ENCODE data around the gene CACNA1S. TPM values are rescaled to one million over a fixed set of nuclear protein-coding genes. Genes with fewer than 3 reads are reported as not detected.
A peak's percentile ranks its signal among the peaks of the same experiment; 100 is the strongest.

CACNA1S gene
- total and polyA plus RNA-seq, 12 donors = under 0.01 to 0.09 (median 0.05) TPM; not detected in 7

DNA sequence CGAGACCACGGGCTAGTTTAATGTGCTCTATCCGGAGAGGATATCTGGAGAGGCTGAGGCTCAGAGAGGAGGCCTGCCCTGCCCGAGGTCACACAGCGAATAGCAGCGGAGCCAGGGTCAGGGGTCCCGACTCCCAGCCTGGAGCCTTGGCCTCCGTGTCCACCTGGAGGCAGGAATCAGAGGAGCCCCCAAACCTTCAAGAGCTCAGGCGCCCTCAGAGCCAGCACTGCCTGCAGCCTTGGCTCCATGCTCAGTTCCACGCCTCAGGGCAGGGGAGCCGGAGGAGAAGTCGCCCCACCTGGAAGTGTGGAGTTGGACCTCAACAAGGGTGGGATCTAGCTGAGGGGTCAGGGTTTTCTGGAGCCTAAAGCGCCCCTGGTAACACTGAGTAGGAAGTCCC is 16.7 kb upstream of the CACNA1S start:
- H3K4me3 ChIP-seq = no peak overlapping the region
- no peak for ATAC-seq
- H3K36me3 ChIP-seq = peaks cover 0 to 2% (median 0%) of the 10 kb centered on the region in 9 donors
- H3K4me1 ChIP-seq = no peaks in the 10 kb centered on the region
- no peak for DNase-seq
- TF ChIP-seq CTCF (IDR thresholded peaks at IDR 0.05) = no peak
- H3K27ac ChIP-seq = no peak overlapping the region
- H3K9me3 ChIP-seq = no peaks in the 10 kb centered on the region
- H3K27me3 ChIP-seq = peaks cover 0 to 13% (median 4%) of the 10 kb centered on the region in 7 donors
- 96% methylated on average over 13 of the region's 13 CpGs for WGBS, 2 donors
- intact Hi-C loops (cut with DNase I) = no loop called here

DNA sequence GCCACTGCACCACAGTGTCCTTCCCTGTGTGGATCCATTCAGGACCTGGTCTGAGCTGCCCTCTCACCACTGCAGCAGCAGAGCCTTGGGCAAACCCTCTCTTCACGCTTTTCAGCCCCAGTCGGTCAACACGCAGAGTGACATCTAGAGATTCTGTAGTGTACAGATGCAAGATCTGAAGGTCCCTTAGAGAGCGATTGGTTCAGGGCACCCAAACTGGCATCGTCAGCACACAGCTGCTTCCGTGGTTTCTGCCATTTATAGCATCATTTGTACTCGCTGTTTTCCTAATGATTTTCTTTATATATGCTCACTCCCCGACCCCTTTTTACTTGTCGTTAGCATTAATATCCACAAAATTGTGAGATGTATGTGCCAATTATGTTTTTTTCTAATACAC is 16.2 kb upstream of the CACNA1S start:
- Histone ChIP-seq H3K27me3 (peaks cover 0 to 17% (median 4%) of the 10 kb centered on the region in 7 donors), H3K4me3 (no peak overlapping the region), H3K9me3 (no peaks in the 10 kb centered on the region), H3K27ac (no peak overlapping the region), H3K36me3 (no peaks in the 10 kb centered on the region), H3K4me1 (no peaks in the 10 kb centered on the region)
- intact Hi-C loops (cut with DNase I) = no loop called here
- TF ChIP-seq CTCF (IDR thresholded peaks at IDR 0.05) = no peak
- DNase-seq (no peak), ATAC-seq (no peak)
- WGBS, 2 donors = 94 to 96% methylated on average over 9 of the region's 9 CpGs

GRCh38 chr1:201127755-201128455 is 15.7 kb upstream of the CACNA1S start:
- intact Hi-C loops (cut with DNase I) = no loop called here
- H3K4me3 ChIP-seq = no peak overlapping the region
- TF ChIP-seq CTCF (IDR thresholded peaks at IDR 0.05) = no peak
- no peak for DNase-seq
- no peak overlapping the region for H3K27ac ChIP-seq
- no peaks in the 10 kb centered on the region for H3K9me3 ChIP-seq
- ATAC-seq = peak in 1 of 8 donors; percentile 56
- H3K36me3 ChIP-seq = no peaks in the 10 kb centered on the region
- H3K27me3 ChIP-seq = peaks cover 0 to 22% (median 9%) of the 10 kb centered on the region in 7 donors
- H3K4me1 ChIP-seq = no peaks in the 10 kb centered on the region
- WGBS, 2 donors = 86 to 91% methylated on average over 17 of the region's 17 CpGs

DNA sequence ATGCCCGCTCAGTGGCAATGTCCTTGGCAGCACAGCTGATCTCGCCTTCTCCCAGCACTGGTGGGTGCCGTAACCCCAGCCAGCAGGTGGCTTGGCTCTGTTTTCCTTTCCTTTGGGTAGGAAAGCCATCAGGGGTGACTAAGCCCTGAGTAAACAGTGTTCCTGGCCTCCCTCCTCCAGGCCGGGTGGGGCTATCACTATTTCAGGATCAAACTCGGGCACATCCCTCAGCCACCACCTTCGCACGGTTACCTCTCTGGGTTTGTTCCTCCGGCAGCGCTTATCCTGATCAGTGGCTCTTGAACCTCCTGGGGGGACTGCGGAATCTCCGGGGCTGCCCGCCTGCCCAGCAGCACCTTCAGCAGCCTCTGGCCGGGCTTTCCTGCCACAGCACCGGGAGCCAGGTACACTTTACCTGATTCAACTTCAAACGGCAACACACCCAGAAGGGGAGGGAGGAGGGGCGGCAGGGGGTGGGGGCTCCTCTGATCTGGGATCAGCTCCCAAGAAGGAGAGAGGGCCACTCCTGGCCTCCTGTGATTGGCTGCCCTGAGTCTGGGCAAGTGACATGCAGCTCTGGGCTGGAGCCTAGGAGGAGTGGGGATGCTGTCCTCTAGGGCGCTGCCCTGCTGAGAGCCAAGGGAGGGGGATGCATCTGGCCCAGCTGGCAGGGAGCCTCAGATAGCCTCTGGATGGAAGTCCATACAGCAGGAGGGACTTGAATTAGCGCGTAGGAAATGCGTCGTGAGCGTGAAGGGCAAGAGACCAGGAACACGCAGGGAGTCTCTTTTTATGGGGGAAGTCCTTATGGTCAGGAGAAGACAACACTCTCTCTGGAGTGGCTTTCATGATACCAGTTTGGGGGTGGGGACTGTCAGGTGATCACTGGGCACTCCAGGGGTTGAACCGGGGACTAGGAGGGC is 14.9 kb upstream of the CACNA1S start, which contains the start of gene ASCL5:
TSS of gene ASCL5 (minus strand) at position 353 of the 923 bp plus-strand sequence. CDS start 11,812 bp downstream, outside the sequence.
- no peak for TF ChIP-seq CTCF (IDR thresholded peaks at IDR 0.05)
- WGBS, 2 donors = 73 to 78% methylated on average over 24 of the region's 24 CpGs
- no peak within 1 kb of the TSS for H3K27ac ChIP-seq
- intact Hi-C loops (cut with DNase I) = no loop called here
- H3K4me3 ChIP-seq = no peak within 1 kb of the TSS
- peaks cover 0 to 29% (median 12%) of the 10 kb centered on the region in 7 donors for H3K27me3 ChIP-seq
- DNase-seq (no peak), ATAC-seq (no peak)
- H3K4me1 ChIP-seq = no peaks in the 10 kb centered on the region
- no peaks in the 10 kb centered on the region for H3K36me3 ChIP-seq
- H3K9me3 ChIP-seq = no peaks in the 10 kb centered on the region
